ENCODE measurements around the gene CCL16. TPM values are rescaled to one million over a fixed set of nuclear protein-coding genes. Genes with fewer than 3 reads are reported as not detected.

The CCL16 gene
- total RNA-seq = not detected in 2 replicates

GRCh38 chr17:35981246-35981645 lies at the start of gene CCL16:
Gene CCL16, minus strand, starts transcription at chr17:35981497. Its CDS starts 77 bp downstream, at chr17:35981420.

GRCh38 chr17:36017799-36018198 lies 36.5 kb upstream of the CCL16 start, which contains the start of gene CCL23:
Gene CCL23, minus strand, starts transcription at chr17:36017972. Its CDS starts 75 bp downstream, at chr17:36017897.

GRCh38 chr17:36001110-36001771 lies 19.9 kb upstream of the CCL16 start, which contains the start of gene CCL15:
Gene CCL15, minus strand, starts transcription at chr17:36001553. Its CDS starts 61 bp downstream, at chr17:36001492.

GRCh38 chr17:35986643-35987042 lies 5.3 kb upstream of the CCL16 start, which contains the start of gene CCL14:
Gene CCL14, minus strand, starts transcription at chr17:35986729. Its CDS starts 80 bp downstream, at chr17:35986649.

GRCh38 chr17:35943537-35943936 lies 37.8 kb downstream of the CCL16 start, which contains the start of gene LYZL6:
Gene LYZL6, minus strand, starts transcription at chr17:35943713. Its CDS starts 4,357 bp downstream, at chr17:35939356.

GRCh38 chr17:35930211-35931065 lies 50.9 kb downstream of the CCL16 start, which contains the start of gene RDM1:
Gene RDM1, minus strand, starts transcription at chr17:35930773. Its CDS starts 46 bp downstream, at chr17:35930727.

Other genes starting within 250 kb of the CCL16 start
- gene RASL10B, start 249.9 kb downstream of the CCL16 start, total RNA-seq = 2.4 and 2.6 TPM in 2 replicates
- 0.44 TPM in 1 of 2 replicates, not detected in the other for gene GAS2L2, start 228.3 kb downstream of the CCL16 start, total RNA-seq
- gene C17orf50, start 220.6 kb downstream of the CCL16 start, total RNA-seq = not detected in 2 replicates
- 0.68 and 1.7 TPM in 2 replicates for gene MMP28, start 185.9 kb downstream of the CCL16 start, total RNA-seq
- 26.6 and 28.9 TPM in 2 replicates for gene TAF15, start 172.0 kb downstream of the CCL16 start, total RNA-seq
- gene HEATR9, start 112.6 kb downstream of the CCL16 start, total RNA-seq = not detected in 2 replicates
- gene CCL5, start 101.1 kb downstream of the CCL16 start, total RNA-seq = not detected in 2 replicates
- 1.1 TPM in 1 of 2 replicates, not detected in the other for gene RDM1, start 50.7 kb downstream of the CCL16 start, total RNA-seq
- gene LYZL6, start 37.8 kb downstream of the CCL16 start, total RNA-seq = not detected in 2 replicates
- gene CCL14, start 5.2 kb upstream of the CCL16 start, total RNA-seq = 1.5 and 7.8 TPM in 2 replicates
- not detected in 2 replicates for gene CCL15, start 20.1 kb upstream of the CCL16 start, total RNA-seq
- gene CCL23, start 36.5 kb upstream of the CCL16 start, total RNA-seq = not detected in 2 replicates
- not detected in 2 replicates for gene CCL18, start 82.8 kb upstream of the CCL16 start, total RNA-seq
- not detected in 2 replicates for gene CCL3, start 108.6 kb upstream of the CCL16 start, total RNA-seq
- gene CCL4, start 122.3 kb upstream of the CCL16 start, total RNA-seq = not detected in 2 replicates
- 0.62 and 2.0 TPM in 2 replicates for gene TBC1D3B, start 195.1 kb upstream of the CCL16 start, total RNA-seq
- not detected in 2 replicates for gene CCL3L1, start 215.3 kb upstream of the CCL16 start, total RNA-seq
- gene CCL4L2, start 229.6 kb upstream of the CCL16 start, total RNA-seq = 0.56 TPM in 1 of 2 replicates, not detected in the other